ENCODE results near the gene KRT85. TPM values are rescaled to one million over a fixed set of nuclear protein-coding genes. Genes with fewer than 3 reads are reported as not detected.

The KRT85 gene
- total and polyA plus RNA-seq, 2 of the 13 experiments (the other 11 are each of a cell fraction or from before 2014, with no cell fraction given), result not detected

- TF ChIP-seq MAZ (IDR thresholded peaks at IDR 0.05; ENCODE audit: borderline replicate concordance, low read depth, low read length) (no peak), MAZ (CRISPR knock-in tag; IDR thresholded peaks at IDR 0.05; ENCODE audit: low read depth) (no peak), THYN1 (CRISPR knock-in tag; IDR thresholded peaks at IDR 0.05; ENCODE audit: borderline replicate concordance, low read depth) (no peak)
Measured at GRCh38 chr12:52316701-52317100, 50.6 kb downstream of the KRT85 start (continued).

- intact Hi-C loops (cut with micrococcal nuclease; ENCODE audit: unreplicated experiment) (no loop called here), in situ Hi-C loops (cut with HindIII; ENCODE audit: extremely low pct_ligation_motif_present, low pct_unique_long_range_greater_than_20kb) (no loop called here)
- CTCF ChIA-PET (ENCODE audit: low intra/inter-chr PET ratio, low total read pairs), result no interaction called here
- POLR2A ChIA-PET, result no interaction called here
- H2AFZ ChIP-seq (ENCODE audit: low read length), result no peak overlapping the region
- no peak overlapping the region for H3K9ac ChIP-seq (ENCODE audit: insufficient read depth, low read depth, low read length)
- no peak overlapping the region for H3K27ac ChIP-seq (ENCODE audit: extremely low read length, insufficient read depth, low read length)
- no peaks in the 10 kb centered on the region for H4K20me1 ChIP-seq (ENCODE audit: insufficient read depth, low read length)
- ATAC-seq (no peak), DNase-seq (ENCODE audit: low spot score) (no peak), FAIRE-seq (no peak)
- TF ChIP-seq ZBTB1 (CRISPR knock-in tag; IDR thresholded peaks at IDR 0.05; ENCODE audit: borderline replicate concordance) (no peak), HDAC6 (IDR thresholded peaks at IDR 0.05; ENCODE audit: low read depth, low read length) (no peak), ZNF331 (CRISPR knock-in tag; IDR thresholded peaks at IDR 0.05) (no peak), PRDM10 (CRISPR knock-in tag; IDR thresholded peaks at IDR 0.05; ENCODE audit: low read depth) (no peak), FOXP1 (IDR thresholded peaks at IDR 0.05) (no peak), FOXP1 (CRISPR knock-in tag; IDR thresholded peaks at IDR 0.05) (no peak), PRMT3 (CRISPR knock-in tag; IDR thresholded peaks at IDR 0.05; ENCODE audit: borderline replicate concordance, low read depth) (no peak), BCL6 (CRISPR knock-in tag; IDR thresholded peaks at IDR 0.05) (no peak), THAP11 (CRISPR knock-in tag; IDR thresholded peaks at IDR 0.05) (no peak), ZNF660 (CRISPR knock-in tag; IDR thresholded peaks at IDR 0.05; ENCODE audit: borderline replicate concordance, low read depth) (no peak), ZSCAN30 (CRISPR knock-in tag; IDR thresholded peaks at IDR 0.05) (no peak), TFE3 (CRISPR knock-in tag; IDR thresholded peaks at IDR 0.05) (no peak), ZNF780A (CRISPR knock-in tag; IDR thresholded peaks at IDR 0.05) (no peak), CENPT (CRISPR knock-in tag; IDR thresholded peaks at IDR 0.05; ENCODE audit: low read depth) (no peak), ZNF549 (CRISPR knock-in tag; IDR thresholded peaks at IDR 0.05) (no peak)
- H3K27me3 ChIP-seq (ENCODE audit: control insufficient read depth in 1 of 2, insufficient read depth in 2 of 2, low read length in 2 of 2), result peaks cover 10 to 49% of the 10 kb centered on the region in 2 experiments; a peak in 4 of 5 replicates
- peaks cover 10% of the 10 kb centered on the region for H3K4me1 ChIP-seq (ENCODE audit: insufficient read depth, low read length)
- H3K79me2 ChIP-seq (ENCODE audit: insufficient read depth, low read length), result no peaks in the 10 kb centered on the region
- no peak overlapping the region for H3K4me2 ChIP-seq (ENCODE audit: low read depth, low read length)
- 46% methylated on average over 8 of the region's 9 CpGs for WGBS (ENCODE audit: low lambda C conversion rate)
- no peak overlapping the region for H3K4me3 ChIP-seq (replicated peaks in 1 of 3; ENCODE audit: insufficient read depth in 1 of 3, low read depth in 2 of 3, low read length in 3 of 3)
- BruUV-seq (replicated peaks), result no TSS peak
- H3K9me3 ChIP-seq (ENCODE audit: low read length), result no peaks in the 10 kb centered on the region
- no peaks in the 10 kb centered on the region for H3K36me3 ChIP-seq (replicated peaks in 1 of 2; ENCODE audit: control insufficient read depth in 1 of 2, insufficient read depth in 2 of 2, low read length in 2 of 2)
Measured at GRCh38 chr12:52316290-52316689, 51.0 kb downstream of the KRT85 start.
